ENCODE results near the gene CDYL. TPM values are rescaled to one million over a fixed set of nuclear protein-coding genes. Genes with fewer than 3 reads are reported as not detected.

The CDYL gene
- total and polyA plus RNA-seq, 7 donors: 10.0 to 30.0 (median 19.9) TPM

GRCh38 chr6:4774715-4775493 is 1.3 kb upstream of the CDYL start:
- ATAC-seq: peak in 1 of 4 donors; percentile 19
- WGBS, 3 donors: 12 to 16% (median 14%) methylated on average over 46 to 47 of the region's 47 CpGs

GRCh38 chr6:4775494-4776130 is 592 bp upstream of the CDYL start:
- H3K4me3 ChIP-seq: peak overlapping the region; percentile 71
- H3K9me3 ChIP-seq: no peaks in the 10 kb centered on the region
- H3K36me3 ChIP-seq (ENCODE audit: insufficient read depth in 1 of 2, low read depth in 1 of 2): no peaks in the 10 kb centered on the region
- H3K4me1 ChIP-seq: peaks cover 8% of the 10 kb centered on the region
- TF ChIP-seq CTCF (IDR thresholded peaks at IDR 0.05): peak; percentile 36
- DNase-seq (peak; percentile 76 to 82), ATAC-seq (peak; percentile 72 to 76 (median 74))
- H3K27me3 ChIP-seq (ENCODE audit: insufficient read depth in 3 of 3, low read length in 2 of 3): no peaks in the 10 kb centered on the region
- 0 to 1% (median 1%) methylated on average over 36 to 88 of the region's 88 CpGs for WGBS, 3 donors
- peak overlapping the region; percentile 64 for H3K27ac ChIP-seq
- intact Hi-C loops (cut with DNase I): loop anchor here (1.0 to 10.0 kb wide), 4 partner anchors 127 to 421 kb away; no protein-coding TSS in a partner anchor

More at GRCh38 chr6:4774715-4775493, 1.3 kb upstream of the CDYL start:
- no peaks in the 10 kb centered on the region for H3K36me3 ChIP-seq (ENCODE audit: insufficient read depth in 1 of 2, low read depth in 1 of 2)
- H3K4me3 ChIP-seq: peak overlapping the region; percentile 71
- TF ChIP-seq CTCF (IDR thresholded peaks at IDR 0.05): no peak
- H3K9me3 ChIP-seq: no peaks in the 10 kb centered on the region
- DNase-seq: peak; percentile 33 to 67
- peaks cover 5% of the 10 kb centered on the region for H3K4me1 ChIP-seq
- peak overlapping the region; percentile 32 for H3K27ac ChIP-seq
- intact Hi-C loops (cut with DNase I): loop anchor here (5.0 to 10.0 kb wide), 4 partner anchors 113 to 420 kb away; no protein-coding TSS in a partner anchor
- no peaks in the 10 kb centered on the region for H3K27me3 ChIP-seq (ENCODE audit: insufficient read depth in 3 of 3, low read length in 2 of 3)

- intact Hi-C loops (cut with DNase I): loop anchor here (1.0 to 10.0 kb wide), 4 partner anchors 128 to 422 kb away; no protein-coding TSS in a partner anchor
- H3K27me3 ChIP-seq (ENCODE audit: insufficient read depth in 3 of 3, low read length in 2 of 3): no peaks in the 10 kb centered on the region
- ATAC-seq (peak; percentile 42 to 59 (median 53)), DNase-seq (peak; percentile 61 to 69)
- WGBS, 3 donors: 1% methylated on average over 47 to 106 of the region's 107 CpGs
- peak overlapping the region; percentile 75 for H3K27ac ChIP-seq
- no peak for TF ChIP-seq CTCF (IDR thresholded peaks at IDR 0.05)
- peak overlapping the region; percentile 71 for H3K4me3 ChIP-seq
- no peaks in the 10 kb centered on the region for H3K9me3 ChIP-seq
- no peaks in the 10 kb centered on the region for H3K36me3 ChIP-seq (ENCODE audit: insufficient read depth in 1 of 2, low read depth in 1 of 2)
- peaks cover 16% of the 10 kb centered on the region for H3K4me1 ChIP-seq
Observed at GRCh38 chr6:4776493-4777393, 539 bp downstream of the CDYL start.

- Histone ChIP-seq H3K27me3 (ENCODE audit: insufficient read depth in 3 of 3, low read length in 2 of 3) (no peaks in the 10 kb centered on the region), H3K27ac (peak overlapping the region; percentile 75), H3K36me3 (ENCODE audit: insufficient read depth in 1 of 2, low read depth in 1 of 2) (no peaks in the 10 kb centered on the region), H3K4me3 (peak overlapping the region; percentile 71), H3K9me3 (no peaks in the 10 kb centered on the region), H3K4me1 (peaks cover 16% of the 10 kb centered on the region)
- ATAC-seq (no peak), DNase-seq (no peak)
- 14 to 16% (median 15%) methylated on average over 9 of the region's 9 CpGs for WGBS, 3 donors
- intact Hi-C loops (cut with DNase I): loop anchor here in 1 of 2 donors (5.0 to 10.0 kb wide), 3 partner anchors 130 to 423 kb away; no protein-coding TSS in a partner anchor
- TF ChIP-seq CTCF (IDR thresholded peaks at IDR 0.05): no peak
Observed at GRCh38 chr6:4777394-4777935, 1.3 kb downstream of the CDYL start.
